ENCODE results near the gene MED15. TPM values are rescaled to one million over a fixed set of nuclear protein-coding genes. Genes with fewer than 3 reads are reported as not detected.
A peak's percentile ranks its signal among the peaks of the same experiment; 100 is the strongest.

The MED15 gene
- total RNA-seq, 1 donor from 2014 or later = 11.4 TPM

DNA sequence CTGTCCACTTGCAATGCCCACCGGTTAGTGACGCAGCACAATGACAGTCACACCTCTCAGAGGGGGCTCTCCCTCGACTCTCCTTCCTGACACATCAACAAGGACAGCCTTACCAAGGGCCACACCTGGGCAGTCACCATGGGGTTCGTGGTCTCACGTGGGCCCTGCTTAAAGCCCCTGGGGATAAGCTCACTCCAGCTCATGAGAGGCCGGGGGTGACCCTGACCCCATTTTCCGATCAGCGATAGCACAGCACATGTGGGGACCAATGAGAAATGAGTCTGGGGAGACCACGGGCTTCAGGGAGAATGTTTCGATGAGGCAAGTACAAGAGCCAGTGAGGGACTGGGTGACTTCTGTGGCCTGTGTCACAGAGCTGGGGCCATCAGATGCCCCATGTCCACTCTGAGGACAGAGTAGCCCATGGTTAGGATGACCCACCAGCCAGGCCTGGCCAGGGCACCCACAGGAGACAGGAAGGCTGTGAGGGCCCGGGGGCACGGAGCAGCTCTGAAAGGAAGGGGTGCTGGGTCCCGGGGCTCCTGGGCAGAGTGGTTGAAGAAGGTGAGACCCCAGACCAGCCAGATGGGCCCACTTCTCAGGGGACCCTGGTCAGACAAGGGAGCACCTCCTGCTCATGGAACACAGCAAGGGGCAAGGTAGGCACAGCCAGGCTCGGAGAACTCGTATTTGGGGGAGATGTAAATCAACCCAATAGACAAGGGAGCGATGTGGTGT, 128.8 kb downstream of the MED15 start:
- TF ChIP-seq EZH2 (IDR thresholded peaks at IDR 0.05) (no peak), EZH2phosphoT487 (IDR thresholded peaks at IDR 0.05) (no peak)
- TF ChIP-seq, protein P1, sequence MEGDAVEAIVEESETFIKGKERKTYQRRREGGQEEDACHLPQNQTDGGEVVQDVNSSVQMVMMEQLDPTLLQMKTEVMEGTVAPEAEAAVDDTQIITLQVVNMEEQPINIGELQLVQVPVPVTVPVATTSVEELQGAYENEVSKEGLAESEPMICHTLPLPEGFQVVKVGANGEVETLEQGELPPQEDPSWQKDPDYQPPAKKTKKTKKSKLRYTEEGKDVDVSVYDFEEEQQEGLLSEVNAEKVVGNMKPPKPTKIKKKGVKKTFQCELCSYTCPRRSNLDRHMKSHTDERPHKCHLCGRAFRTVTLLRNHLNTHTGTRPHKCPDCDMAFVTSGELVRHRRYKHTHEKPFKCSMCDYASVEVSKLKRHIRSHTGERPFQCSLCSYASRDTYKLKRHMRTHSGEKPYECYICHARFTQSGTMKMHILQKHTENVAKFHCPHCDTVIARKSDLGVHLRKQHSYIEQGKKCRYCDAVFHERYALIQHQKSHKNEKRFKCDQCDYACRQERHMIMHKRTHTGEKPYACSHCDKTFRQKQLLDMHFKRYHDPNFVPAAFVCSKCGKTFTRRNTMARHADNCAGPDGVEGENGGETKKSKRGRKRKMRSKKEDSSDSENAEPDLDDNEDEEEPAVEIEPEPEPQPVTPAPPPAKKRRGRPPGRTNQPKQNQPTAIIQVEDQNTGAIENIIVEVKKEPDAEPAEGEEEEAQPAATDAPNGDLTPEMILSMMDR (IDR thresholded peaks at IDR 0.05) = no peak
- H3K27ac Mint-ChIP-seq = no peak overlapping the region
- H3K27me3 ChIP-seq = no peaks in the 10 kb centered on the region
- no peak overlapping the region for H3K4me2 ChIP-seq
- no peaks in the 10 kb centered on the region for H3K9me3 Mint-ChIP-seq
- H3K27me3 Mint-ChIP-seq (ENCODE audit: insufficient read depth, low read depth) = peaks cover 6% of the 10 kb centered on the region
- no peak for DNase-seq (ENCODE audit: low spot score)
- H3K4me1 ChIP-seq = no peaks in the 10 kb centered on the region
- no peak overlapping the region for H3K9ac ChIP-seq
- H3K4me3 ChIP-seq = no peak overlapping the region
- no peaks in the 10 kb centered on the region for H3K4me1 Mint-ChIP-seq
- H3K4me3 Mint-ChIP-seq = no peak overlapping the region
- H3K36me3 Mint-ChIP-seq = no peaks in the 10 kb centered on the region
- no peaks in the 10 kb centered on the region for H4K20me1 ChIP-seq (ENCODE audit: low read depth)
- H3K27ac ChIP-seq = no peak overlapping the region
- H3K9me3 ChIP-seq (ENCODE audit: low read depth) = no peaks in the 10 kb centered on the region
- no peak overlapping the region for H2AFZ ChIP-seq (replicated peaks)
- no peaks in the 10 kb centered on the region for H3K36me3 ChIP-seq
- H3F3A ChIP-seq (ENCODE audit: low read depth) = no peaks in the 10 kb centered on the region
- H3K79me2 ChIP-seq (ENCODE audit: low read depth) = no peaks in the 10 kb centered on the region

DNA sequence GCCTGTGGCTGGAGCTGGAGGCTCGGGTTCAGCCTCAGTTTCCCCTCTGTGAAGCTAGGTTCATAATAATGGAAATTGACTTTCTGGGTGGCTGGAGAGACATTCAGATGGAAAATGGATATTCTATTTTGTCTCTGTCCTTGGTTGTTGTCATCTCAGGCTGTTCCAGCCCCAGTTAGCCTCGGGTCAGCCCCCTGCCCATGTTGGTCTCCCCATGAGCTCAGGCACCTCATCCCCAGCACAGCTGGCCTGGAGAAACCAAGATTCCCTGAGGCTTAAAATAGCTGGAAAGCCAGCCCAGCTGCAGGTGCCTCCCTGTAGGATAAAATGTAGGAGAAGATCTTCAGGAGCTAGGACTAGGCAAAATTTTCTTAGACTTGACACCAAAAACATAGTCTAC, 129.5 kb downstream of the MED15 start:
- Histone ChIP-seq H2AFZ (replicated peaks) (no peak overlapping the region), H3K27me3 (no peaks in the 10 kb centered on the region), H4K20me1 (ENCODE audit: low read depth) (no peaks in the 10 kb centered on the region), H3K9ac (no peak overlapping the region), H3K27ac (no peak overlapping the region), H3K4me3 (no peak overlapping the region), H3K9me3 (ENCODE audit: low read depth) (no peaks in the 10 kb centered on the region), H3K36me3 (no peaks in the 10 kb centered on the region), H3K79me2 (ENCODE audit: low read depth) (no peaks in the 10 kb centered on the region), H3F3A (ENCODE audit: low read depth) (no peaks in the 10 kb centered on the region), H3K4me2 (no peak overlapping the region), H3K4me1 (no peaks in the 10 kb centered on the region)
- Mint-ChIP-seq H3K9me3 (no peaks in the 10 kb centered on the region), H3K36me3 (no peaks in the 10 kb centered on the region), H3K27me3 (ENCODE audit: insufficient read depth, low read depth) (peaks cover 6% of the 10 kb centered on the region), H3K4me3 (no peak overlapping the region), H3K27ac (no peak overlapping the region), H3K4me1 (no peaks in the 10 kb centered on the region)
- TF ChIP-seq EZH2phosphoT487 (IDR thresholded peaks at IDR 0.05) (no peak), EZH2 (IDR thresholded peaks at IDR 0.05) (no peak)
- TF ChIP-seq, protein P1 (IDR thresholded peaks at IDR 0.05) = no peak
- DNase-seq (ENCODE audit: low spot score) = no peak

Small RNAs within 50 kb of the gene (small RNA-seq; reads per million reads assigned to genes)
- gene IGLL4P (not detected), gene RF00019 (not detected), gene RN7SL812P (not detected), gene RNY1P9 (0.57 reads per million, percentile 60 among the genes with 10 or more reads in this experiment)

Other genes with a start within 250 kb of the MED15 start
- gene RTN4R, start 239.3 kb upstream of the MED15 start, total RNA-seq (ENCODE audit: low replicate concordance) = 6.3 and 20.9 TPM in 2 replicates
- gene DGCR6L, start 187.6 kb upstream of the MED15 start, total RNA-seq (ENCODE audit: low replicate concordance) = 22.3 and 59.2 TPM in 2 replicates
- 19.4 and 54.0 TPM in 2 replicates for gene ZNF74, start 113.5 kb upstream of the MED15 start, total RNA-seq (ENCODE audit: low replicate concordance)
- 0.22 and 3.9 TPM in 2 replicates for gene SCARF2, start 69.8 kb upstream of the MED15 start, total RNA-seq (ENCODE audit: low replicate concordance)
- 14.3 and 31.9 TPM in 2 replicates for gene KLHL22, start 11.8 kb upstream of the MED15 start, total RNA-seq (ENCODE audit: low replicate concordance)

Measured in neural progenitor cell (in vitro differentiated cells).